Peyer's patch (tissue), 4 donors: ENCODE data around the gene PBLD. TPM values are rescaled to one million over a fixed set of nuclear protein-coding genes. Genes with fewer than 3 reads are reported as not detected.
"Not testable (repeated sequence)": the region's sequence is repeated elsewhere in the genome, so short reads cannot be mapped to it uniquely, and the experiment has no call there.

ENCODE experiments used
- DNase-seq, 3 donors: peaks; one replicate each; pipeline ENCODE4 v3.0.0-alpha.2; 2017 to 2019
- H3K27ac ChIP-seq, 4 donors: fragments of 200-600 bp; sonication (generic); one replicate each; pipeline ENCODE4 v1.5.1; 2016 to 2019
- H3K27me3 ChIP-seq, 2 donors: fragments of 200-600 bp; sonication (generic); one replicate each; pipeline ENCODE4 v1.5.1; 2019
- H3K36me3 ChIP-seq, 3 donors: fragments of 200-600 bp; sonication (generic); one replicate each; pipeline ENCODE4 v1.5.1; 2016 to 2019
- H3K4me1 ChIP-seq, 4 donors: fragments of 200-600 bp; sonication (generic); one replicate each; pipeline ENCODE4 v1.5.1; 2016 to 2019
- H3K4me3 ChIP-seq, 4 donors: fragments of 200-600 bp; sonication (generic); 1 replicate in 3 of 4; 2 replicates in 1 of 4; pipeline ENCODE4 v1.5.1; 2016 to 2019; ENCODE audit warnings: mild to moderate bottlenecking in 1 of 4
- H3K9me3 ChIP-seq, 4 donors: fragments of 200-600 bp; sonication (generic); one replicate each; pipeline ENCODE4 v1.5.1; 2016 to 2019; ENCODE audit warnings: mild to moderate bottlenecking in 1 of 4
- POLR2A ChIP-seq, 2 donors: fragments of 450-650 bp; IDR thresholded peaks; one replicate each; pipeline ENCODE4 v1.5.1; 2017; ENCODE audit warnings: antibody characterized with exemption in 2 of 2, mild to moderate bottlenecking in 2 of 2, moderate library complexity in 2 of 2
- total RNA-seq, 4 donors: library from RNA; depleted of rRNA; stranded (reverse); fragments of >200 nt; gene quantifications; one replicate each; pipeline ENCODE4 v1.1.0, GENCODE V29; 2016
- TF ChIP-seq, protein P1 (sequence below), 6 experiments: fragments of 450-650 bp in 4 of 6; fragments of 200-600 bp in 2 of 6; sonication (generic) in 1 of 6; IDR thresholded peaks; one replicate each; pipeline ENCODE4 v1.5.1; 2017 to 2019; ENCODE audit warnings: antibody characterized with exemption in 6 of 6, mild to moderate bottlenecking in 3 of 6, moderate library complexity in 1 of 6

PBLD gene
- total RNA-seq, 4 donors from 2014 or later: 30.5 to 241 (median 182) TPM

GRCh38 chr10:68315582-68315981 is 17.1 kb downstream of the PBLD start:
- H3K27me3 ChIP-seq: no peaks in the 10 kb centered on the region
- TF ChIP-seq POLR2A (IDR thresholded peaks at IDR 0.05): no peak
- TF ChIP-seq, protein P1, sequence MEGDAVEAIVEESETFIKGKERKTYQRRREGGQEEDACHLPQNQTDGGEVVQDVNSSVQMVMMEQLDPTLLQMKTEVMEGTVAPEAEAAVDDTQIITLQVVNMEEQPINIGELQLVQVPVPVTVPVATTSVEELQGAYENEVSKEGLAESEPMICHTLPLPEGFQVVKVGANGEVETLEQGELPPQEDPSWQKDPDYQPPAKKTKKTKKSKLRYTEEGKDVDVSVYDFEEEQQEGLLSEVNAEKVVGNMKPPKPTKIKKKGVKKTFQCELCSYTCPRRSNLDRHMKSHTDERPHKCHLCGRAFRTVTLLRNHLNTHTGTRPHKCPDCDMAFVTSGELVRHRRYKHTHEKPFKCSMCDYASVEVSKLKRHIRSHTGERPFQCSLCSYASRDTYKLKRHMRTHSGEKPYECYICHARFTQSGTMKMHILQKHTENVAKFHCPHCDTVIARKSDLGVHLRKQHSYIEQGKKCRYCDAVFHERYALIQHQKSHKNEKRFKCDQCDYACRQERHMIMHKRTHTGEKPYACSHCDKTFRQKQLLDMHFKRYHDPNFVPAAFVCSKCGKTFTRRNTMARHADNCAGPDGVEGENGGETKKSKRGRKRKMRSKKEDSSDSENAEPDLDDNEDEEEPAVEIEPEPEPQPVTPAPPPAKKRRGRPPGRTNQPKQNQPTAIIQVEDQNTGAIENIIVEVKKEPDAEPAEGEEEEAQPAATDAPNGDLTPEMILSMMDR (IDR thresholded peaks at IDR 0.05): no peak
- peak overlapping the region in 2 of 4 donors; percentile 76 to 83 for H3K27ac ChIP-seq
- DNase-seq: peak in 2 of 3 donors; percentile 54 to 73
- H3K36me3 ChIP-seq: no peaks in the 10 kb centered on the region
- no peak overlapping the region for H3K4me3 ChIP-seq
- no peaks in the 10 kb centered on the region for H3K4me1 ChIP-seq
- peaks cover 0 to 12% (median 6%) of the 10 kb centered on the region in 4 donors for H3K9me3 ChIP-seq

DNA sequence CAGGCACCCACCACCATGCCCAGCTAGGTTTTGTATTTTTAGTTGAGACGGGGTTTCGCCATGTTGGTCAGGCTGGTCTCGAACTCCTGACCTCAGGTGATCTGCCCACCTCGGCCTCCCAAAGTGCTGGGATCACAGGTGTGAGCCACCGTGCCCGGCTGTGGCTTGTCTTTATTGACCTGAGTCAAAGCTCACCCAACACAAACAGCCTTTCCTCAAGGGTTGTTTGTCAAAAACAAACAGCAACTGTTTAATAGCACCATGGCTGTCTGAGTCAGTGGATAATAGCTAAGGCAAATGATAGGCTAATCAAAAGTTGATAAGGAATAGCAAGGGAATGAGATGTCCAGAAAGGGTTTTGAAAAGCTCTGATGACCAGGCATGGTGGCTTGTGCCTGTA is 17.8 kb downstream of the PBLD start:
- peaks cover 0 to 12% (median 6%) of the 10 kb centered on the region in 4 donors for H3K9me3 ChIP-seq
- peak in 1 of 2 donors; percentile 35 for TF ChIP-seq POLR2A (IDR thresholded peaks at IDR 0.05)
- not testable (repeated sequence) for H3K4me3 ChIP-seq, H3K4me1 ChIP-seq, H3K27me3 ChIP-seq, H3K36me3 ChIP-seq
- peak overlapping the region in 2 of 4 donors; percentile 76 to 83 for H3K27ac ChIP-seq
- DNase-seq: peak in 2 of 3 donors; percentile 62 to 68

GRCh38 chr10:68310531-68310930 is 22.2 kb downstream of the PBLD start:
- H3K27me3 ChIP-seq: no peaks in the 10 kb centered on the region

GRCh38 chr10:68305854-68306253 is 26.9 kb downstream of the PBLD start:
- H3K27me3 ChIP-seq: no peaks in the 10 kb centered on the region
- no peaks in the 10 kb centered on the region for H3K9me3 ChIP-seq
- peak overlapping the region in 3 of 4 donors; percentile 19 to 81 (median 64) for H3K27ac ChIP-seq
- H3K4me1 ChIP-seq: peaks cover 0 to 5% (median 0%) of the 10 kb centered on the region in 4 donors
- H3K36me3 ChIP-seq: no peaks in the 10 kb centered on the region
- peak overlapping the region in 3 of 4 donors; percentile 2 to 54 (median 48) for H3K4me3 ChIP-seq
- DNase-seq: no peak
- TF ChIP-seq POLR2A (IDR thresholded peaks at IDR 0.05): no peak
- TF ChIP-seq, protein P1 (IDR thresholded peaks at IDR 0.05): no peak

More at GRCh38 chr10:68310531-68310930, 22.2 kb downstream of the PBLD start:
- no peaks in the 10 kb centered on the region for H3K4me1 ChIP-seq
- no peak for TF ChIP-seq POLR2A (IDR thresholded peaks at IDR 0.05)
- TF ChIP-seq, protein P1 (IDR thresholded peaks at IDR 0.05): no peak
- H3K4me3 ChIP-seq: no peak overlapping the region
- no peak for DNase-seq
- no peaks in the 10 kb centered on the region for H3K36me3 ChIP-seq
- H3K27ac ChIP-seq: no peak overlapping the region
- no peaks in the 10 kb centered on the region for H3K9me3 ChIP-seq

GRCh38 chr10:68303849-68304412 is 28.8 kb downstream of the PBLD start:
- Histone ChIP-seq H3K27me3 (no peaks in the 10 kb centered on the region), H3K27ac (peak overlapping the region in 1 of 4 donors; percentile 50), H3K4me3 (peak overlapping the region in 1 of 4 donors; percentile 48), H3K9me3 (no peaks in the 10 kb centered on the region), H3K4me1 (peaks cover 0 to 7% (median 0%) of the 10 kb centered on the region in 4 donors), H3K36me3 (peaks cover 0 to 7% (median 0%) of the 10 kb centered on the region in 3 donors)
- TF ChIP-seq, protein P1 (IDR thresholded peaks at IDR 0.05): peak in 3 of 6 experiments; percentile 36 to 46 (median 41)
- TF ChIP-seq POLR2A (IDR thresholded peaks at IDR 0.05): no peak
- peak in 1 of 3 donors; percentile 78 for DNase-seq

- Histone ChIP-seq H3K4me3 (no peak overlapping the region), H3K27ac (no peak overlapping the region), H3K4me1 (peaks cover 0 to 7% (median 0%) of the 10 kb centered on the region in 4 donors), H3K27me3 (no peaks in the 10 kb centered on the region), H3K36me3 (peaks cover 0 to 11% (median 0%) of the 10 kb centered on the region in 3 donors), H3K9me3 (no peaks in the 10 kb centered on the region)
- TF ChIP-seq, protein P1 (IDR thresholded peaks at IDR 0.05): no peak
- no peak for DNase-seq
Observed at GRCh38 chr10:68302871-68303270, 29.9 kb downstream of the PBLD start.
